GM12891 (cell line): ENCODE results near the gene KLHL21.

Source experiments
- DNase-seq: peaks from one replicate; pipeline ENCODE4 v3.0.0; 2011; ENCODE audit warnings: low spot score; ENCODE audit not compliant: insufficient read length
- FAIRE-seq: peaks from 2 replicates; lab custom pipeline; 2011; peaks lifted over from hg19 to GRCh38; lab: Jason Lieb, UNC
- PAX5 ChIP-seq: IDR thresholded peaks from 2 replicates; pipeline ENCODE4 v1.6.1; 2011; ENCODE audit warnings: low read length, moderate library complexity, mild to moderate bottlenecking; ENCODE audit not compliant: insufficient read depth, severe bottlenecking
- POLR2A ChIP-seq: IDR thresholded peaks from 2 replicates; pipeline ENCODE4 v1.6.1; 2011; ENCODE audit warnings: low read depth, low read length, control low read depth
- POLR2AphosphoS5 ChIP-seq: IDR thresholded peaks from 2 replicates; pipeline ENCODE4 v1.6.1; 2011; ENCODE audit warnings: low read depth, low read length, control low read depth
- POU2F2 ChIP-seq: IDR thresholded peaks from 2 replicates; pipeline ENCODE4 v1.6.1; 2011; ENCODE audit warnings: low read depth, mild to moderate bottlenecking, control low read depth, low read length, moderate library complexity
- SPI1 ChIP-seq: IDR thresholded peaks from 2 replicates; pipeline ENCODE4 v1.6.1; 2011; ENCODE audit warnings: low read depth, low read length, control low read depth
- TAF1 ChIP-seq: IDR thresholded peaks from 2 replicates; pipeline ENCODE4 v1.6.1; 2011; ENCODE audit warnings: low read depth, low read length, control low read depth

KLHL21 gene

DNA sequence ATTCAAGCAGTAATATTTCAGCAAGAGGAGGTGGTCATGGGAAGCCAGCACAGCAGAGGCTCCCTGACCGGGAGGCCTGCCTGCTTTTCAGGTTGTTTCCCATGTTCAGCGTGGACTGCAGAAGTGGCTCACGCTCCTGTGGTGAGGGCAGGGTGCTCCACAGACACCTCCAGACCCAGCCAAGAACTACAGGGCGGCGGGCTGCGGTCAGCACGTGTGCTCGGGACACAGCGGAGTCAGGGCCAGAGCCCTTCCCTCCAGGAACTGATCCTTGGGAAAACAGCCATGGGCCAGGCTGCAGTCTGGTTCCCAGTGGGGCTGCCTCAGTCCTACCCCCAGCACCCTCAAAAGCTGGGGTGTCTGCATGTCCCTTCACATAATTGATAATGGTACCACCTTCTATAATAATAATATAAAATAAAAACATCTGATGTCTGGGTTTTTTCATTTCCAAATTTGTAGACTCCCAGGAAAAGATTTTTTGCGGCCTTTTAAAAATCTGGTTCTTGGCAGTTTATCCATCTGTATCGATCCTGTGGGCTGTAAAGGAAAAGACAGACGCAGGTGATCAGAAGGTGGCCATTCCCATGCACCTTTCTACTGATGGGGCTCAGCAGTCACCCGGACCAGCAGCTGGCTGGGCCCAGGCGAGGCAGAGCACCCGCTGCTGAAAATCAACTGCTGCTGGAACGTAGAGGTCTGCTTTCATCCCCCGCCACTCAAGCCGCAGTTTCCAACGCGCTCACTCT, 32.7 kb upstream of the KLHL21 start:
- DNase-seq, result no peak
- FAIRE-seq, result no peak
- TF ChIP-seq POLR2A, result no peak
- TF ChIP-seq PAX5, result no peak
- TF ChIP-seq TAF1, result no peak
- TF ChIP-seq SPI1, result no peak
- no peak for TF ChIP-seq POU2F2
- TF ChIP-seq POLR2AphosphoS5, result no peak

DNA sequence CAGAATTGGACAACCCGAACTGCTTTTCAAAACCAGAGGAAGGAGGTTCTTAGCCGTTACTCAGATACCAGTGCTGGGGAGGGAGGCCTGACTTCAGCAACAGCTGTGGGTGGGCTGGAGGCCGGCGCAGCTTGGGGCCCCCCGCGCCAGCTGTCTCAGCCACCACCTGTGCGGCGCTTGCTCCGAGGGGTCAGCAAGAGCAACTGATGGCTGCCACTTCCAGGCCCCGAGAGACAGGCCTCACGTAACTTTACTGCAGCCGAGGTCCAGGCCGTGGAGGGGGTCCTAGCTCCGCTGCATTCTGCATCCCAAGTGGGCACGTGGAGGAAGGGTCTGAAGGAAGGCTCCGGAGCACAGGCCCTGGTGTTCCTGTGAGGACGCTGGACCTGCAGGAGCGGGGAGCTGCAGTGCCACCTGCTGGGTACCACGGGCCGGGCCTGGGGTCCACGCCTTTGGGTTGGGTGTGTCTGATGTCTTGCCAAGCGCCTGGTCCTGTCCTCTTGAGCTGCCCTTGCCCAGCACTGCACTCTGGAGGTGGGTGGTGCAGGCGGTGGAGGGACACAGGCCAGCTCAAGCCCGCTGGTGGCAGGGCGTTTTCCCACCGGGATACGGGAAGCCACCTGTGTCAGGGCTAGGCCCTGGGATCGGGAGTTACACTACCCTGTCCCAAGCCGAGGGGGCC, 31.8 kb upstream of the KLHL21 start:
- DNase-seq (peak; percentile 53), FAIRE-seq (no peak)
- no peak for TF ChIP-seq POU2F2
- no peak for TF ChIP-seq SPI1
- no peak; the same call in 1 of the 2 replicates for TF ChIP-seq POLR2AphosphoS5
- TF ChIP-seq PAX5, result no peak
- no peak for TF ChIP-seq POLR2A

DNA sequence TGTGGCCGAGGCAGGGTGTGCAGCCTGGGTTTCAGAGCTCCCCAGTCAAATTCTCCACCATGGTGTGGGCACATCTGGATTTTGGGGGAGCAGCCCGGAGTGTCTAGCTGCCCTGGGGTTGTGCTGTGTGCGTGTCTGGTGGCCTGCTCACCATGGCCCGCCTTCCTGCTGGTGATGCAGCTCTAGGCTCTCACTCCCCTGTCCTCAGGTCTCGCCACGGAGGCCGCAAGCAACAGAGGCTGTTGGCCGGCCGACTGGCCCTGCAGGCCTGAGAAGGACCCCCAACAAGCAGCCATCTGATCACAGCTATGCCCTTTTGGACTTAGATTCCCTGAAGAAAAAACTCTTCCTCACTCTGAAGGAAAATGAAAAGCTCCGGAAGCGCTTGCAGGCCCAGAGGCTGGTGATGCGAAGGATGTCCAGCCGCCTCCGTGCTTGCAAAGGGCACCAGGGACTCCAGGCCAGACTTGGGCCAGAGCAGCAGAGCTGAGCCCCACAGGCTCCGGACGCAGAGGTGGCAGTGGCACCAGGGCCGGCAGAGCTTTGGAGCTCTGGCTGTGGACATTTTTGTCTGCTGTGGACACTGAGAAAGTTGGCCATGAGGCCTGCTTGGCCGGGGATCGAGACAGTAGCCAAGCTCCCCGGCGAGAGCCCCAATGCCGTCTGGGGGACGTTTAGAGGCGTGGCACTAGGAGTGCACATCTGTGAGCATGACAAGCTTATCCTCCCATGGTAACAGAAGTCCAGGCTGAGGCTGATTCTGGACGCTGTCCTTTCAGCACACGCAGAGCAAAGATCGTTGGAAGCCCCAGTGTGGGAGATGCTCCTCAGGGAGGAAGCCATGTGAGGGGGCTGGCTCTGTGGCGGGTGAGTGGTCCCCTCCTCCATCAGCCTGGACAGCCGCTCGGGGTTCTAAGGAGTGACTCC, 30.2 kb upstream of the KLHL21 start:
- FAIRE-seq (no peak), DNase-seq (no peak)
- TF ChIP-seq SPI1, result no peak
- no peak for TF ChIP-seq POU2F2
- no peak; the same call in 1 of the 2 replicates for TF ChIP-seq POLR2AphosphoS5
- no peak for TF ChIP-seq TAF1
- no peak for TF ChIP-seq PAX5
- no peak for TF ChIP-seq POLR2A

DNA sequence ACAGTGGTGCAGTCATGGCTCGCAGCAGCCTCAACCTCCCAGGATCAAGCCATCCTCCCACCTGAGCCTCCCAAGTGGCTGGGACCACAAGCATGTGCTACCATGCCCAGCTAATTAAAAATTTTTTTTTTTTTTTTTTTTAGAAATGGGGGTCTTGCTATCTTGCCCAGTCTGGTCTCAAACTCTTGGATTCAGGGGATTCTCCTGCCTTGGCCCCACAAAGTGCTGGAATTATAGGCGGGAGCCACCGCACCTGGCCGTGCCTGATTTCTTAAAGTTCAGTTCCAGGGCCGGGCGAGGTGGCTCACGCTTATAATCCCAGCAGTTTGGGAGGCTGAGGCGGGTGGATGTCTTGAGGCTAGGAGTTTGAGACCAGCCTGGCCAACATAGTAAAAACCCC, 28.4 kb upstream of the KLHL21 start:
- DNase-seq (no peak), FAIRE-seq (no peak)
- TF ChIP-seq POLR2AphosphoS5, result no peak
- no peak for TF ChIP-seq TAF1
- no peak for TF ChIP-seq POU2F2
- TF ChIP-seq POLR2A, result no peak
- no peak for TF ChIP-seq PAX5
- no peak for TF ChIP-seq SPI1

DNA sequence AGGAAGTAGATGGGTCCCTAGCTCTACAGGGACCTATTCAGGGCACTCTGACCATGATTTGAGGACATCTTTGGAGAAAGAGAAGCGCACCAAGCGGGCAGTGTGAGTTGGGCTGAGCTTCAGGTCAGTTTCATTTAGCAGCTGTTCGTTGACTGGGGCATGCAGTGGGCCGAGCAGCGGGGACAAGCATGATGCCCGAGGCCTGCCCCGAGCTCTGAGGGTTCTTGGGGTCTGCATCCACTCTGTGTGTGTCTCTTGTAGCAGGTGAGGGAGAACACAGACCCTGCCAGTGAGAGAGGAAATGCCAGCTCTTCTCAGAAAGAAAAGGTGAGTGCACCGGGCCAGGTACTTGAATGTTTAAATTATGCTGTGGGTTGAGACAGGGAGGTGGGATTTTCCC, 27.4 kb upstream of the KLHL21 start:
- DNase-seq, result no peak
- TF ChIP-seq PAX5 (no peak), TAF1 (no peak), POU2F2 (no peak), POLR2A (no peak), POLR2AphosphoS5 (no peak), SPI1 (no peak)
- no peak for FAIRE-seq

DNA sequence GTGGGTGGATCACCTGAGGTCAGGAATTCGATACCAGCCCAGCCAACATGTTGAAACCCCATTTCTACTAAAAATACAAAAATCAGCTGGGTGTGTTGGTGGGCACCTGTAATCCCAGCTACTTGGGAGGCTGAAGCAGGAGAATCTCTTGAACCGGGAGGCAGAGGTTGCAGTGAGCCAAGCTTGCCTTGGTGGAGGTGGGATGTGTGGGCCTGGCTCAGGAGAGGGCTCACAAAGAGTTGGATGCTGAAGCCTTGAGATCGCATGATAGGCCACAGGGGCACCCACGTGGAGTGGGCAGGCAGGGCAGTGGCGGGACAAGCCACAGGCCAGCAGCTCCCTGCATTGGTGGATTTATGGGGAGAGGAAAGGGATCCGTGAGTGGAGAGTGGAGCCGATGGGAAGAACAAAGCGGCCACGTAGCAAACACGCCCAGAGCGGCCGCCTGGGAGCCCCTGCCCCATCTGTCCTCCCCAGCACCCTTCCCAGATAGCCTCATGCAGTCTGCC, 26.4 kb upstream of the KLHL21 start:
- FAIRE-seq, result no peak
- no peak for TF ChIP-seq TAF1
- TF ChIP-seq POLR2A, result no peak
- TF ChIP-seq POLR2AphosphoS5, result no peak
- TF ChIP-seq PAX5, result no peak
- no peak for TF ChIP-seq SPI1
- TF ChIP-seq POU2F2, result no peak
- no peak for DNase-seq

DNA sequence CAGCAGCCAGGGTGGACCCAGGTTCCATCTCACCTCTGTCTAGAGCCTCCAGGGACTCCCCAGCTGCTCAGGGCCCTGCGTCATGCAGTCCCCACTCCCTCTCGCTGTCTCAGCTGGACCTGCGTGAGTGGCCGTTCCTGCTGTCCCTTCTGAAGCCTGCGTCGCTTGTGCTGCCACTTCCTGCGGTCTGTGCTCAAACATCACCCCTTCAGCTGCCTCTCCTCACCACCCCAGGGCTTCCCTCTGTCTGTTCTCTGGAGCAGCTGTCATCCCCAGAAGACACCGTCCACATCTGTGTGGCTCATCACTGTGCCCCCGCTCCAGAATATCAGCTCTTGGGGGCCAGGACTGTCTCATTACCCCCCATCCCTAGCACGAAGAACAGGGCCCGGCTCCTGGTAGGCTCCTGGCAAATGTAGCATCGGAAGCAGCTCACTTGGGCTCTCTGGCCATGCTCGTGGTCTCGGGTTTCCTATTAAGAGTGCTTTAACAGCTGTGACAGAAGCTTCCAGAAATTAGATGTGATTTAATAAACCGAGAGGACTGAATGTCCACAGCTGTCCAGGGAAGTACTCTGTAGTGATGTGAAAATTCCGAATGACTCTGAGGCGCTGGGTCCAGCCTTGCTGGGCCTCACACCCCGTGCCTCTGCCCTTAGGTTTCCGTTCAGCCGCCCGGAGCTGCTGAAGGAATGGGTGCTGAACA, 25.3 kb upstream of the KLHL21 start:
- TF ChIP-seq POLR2AphosphoS5, result no peak
- TF ChIP-seq SPI1, result no peak
- no peak for TF ChIP-seq TAF1
- no peak for TF ChIP-seq POLR2A
- FAIRE-seq (no peak), DNase-seq (no peak)

DNA sequence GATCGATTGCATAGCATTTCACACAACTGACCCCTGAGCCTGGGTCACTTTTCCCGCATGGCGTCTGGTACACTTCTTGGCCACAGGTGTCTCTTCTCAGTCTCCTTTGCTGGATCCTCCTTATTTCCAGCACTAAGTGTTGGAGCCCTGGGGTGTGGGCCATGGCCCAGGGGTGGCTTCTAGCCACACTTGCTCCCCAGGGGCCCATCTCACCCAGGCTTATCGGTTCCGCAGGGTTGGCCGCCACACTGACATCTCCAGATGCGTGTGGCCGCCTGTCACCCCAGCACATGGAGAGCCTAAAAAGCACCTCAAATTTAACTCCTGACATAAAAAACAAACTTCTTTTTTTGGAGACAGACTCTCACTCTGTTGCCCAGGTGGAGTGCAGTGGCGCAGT, 24.4 kb upstream of the KLHL21 start:
- TF ChIP-seq POU2F2, result no peak
- TF ChIP-seq POLR2A, result no peak
- no peak for TF ChIP-seq SPI1
- TF ChIP-seq PAX5, result no peak
- no peak for TF ChIP-seq TAF1
- no peak for TF ChIP-seq POLR2AphosphoS5
- DNase-seq (no peak), FAIRE-seq (no peak)
